Measurements from ENCODE around the gene FOXP1. TPM values are rescaled to one million over a fixed set of nuclear protein-coding genes. Genes with fewer than 3 reads are reported as not detected.

The FOXP1 gene
- total RNA-seq, 1 donor from 2014 or later: 107 TPM

DNA sequence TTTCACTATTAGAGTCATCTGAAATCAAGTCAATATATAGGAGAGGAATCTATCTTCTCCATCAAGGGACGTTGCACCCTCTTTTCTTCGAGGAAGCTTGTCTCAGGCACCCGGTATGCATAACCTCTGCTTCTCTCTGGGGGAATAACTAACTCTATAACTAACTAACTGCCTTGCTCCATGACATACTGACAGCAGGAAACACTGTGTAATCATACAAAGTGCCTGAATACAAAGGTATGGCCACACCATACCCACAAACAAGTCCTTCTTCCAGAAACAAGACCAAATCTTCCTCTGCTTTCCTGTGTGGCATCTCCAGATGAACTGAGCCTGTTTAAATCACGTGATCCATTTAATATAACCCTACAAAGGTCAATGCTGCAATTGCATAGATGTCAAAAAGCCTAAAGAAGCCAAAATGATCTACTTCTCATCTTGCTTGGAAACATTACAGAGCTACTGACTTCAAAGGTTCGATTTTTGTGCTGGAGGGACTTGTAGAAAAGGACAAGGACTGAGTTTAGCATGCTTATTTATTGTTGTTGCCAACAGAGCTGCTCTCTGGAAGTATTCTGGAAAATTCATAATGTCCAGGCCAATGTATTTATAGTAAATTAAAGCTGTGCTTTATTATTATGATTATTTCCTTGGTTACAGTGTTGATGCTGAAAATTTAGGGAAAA is 380.5 kb downstream of the FOXP1 start:
- H3K79me2 ChIP-seq (ENCODE audit: insufficient read depth, low read length): peaks cover 60% of the 10 kb centered on the region
- Mint-ChIP-seq H3K27ac (ENCODE audit: unreplicated experiment) (no peak overlapping the region), H3K27me3 (ENCODE audit: low read depth, unreplicated experiment) (no peaks in the 10 kb centered on the region), H3K9me3 (ENCODE audit: unreplicated experiment) (no peaks in the 10 kb centered on the region), H3K36me3 (ENCODE audit: low read depth, unreplicated experiment) (peaks cover 1% of the 10 kb centered on the region), H3K4me1 (ENCODE audit: low read depth, unreplicated experiment) (peaks cover 13% of the 10 kb centered on the region), H3K4me3 (ENCODE audit: unreplicated experiment) (no peak overlapping the region)
- H3K27me3 ChIP-seq (ENCODE audit: insufficient read depth, low read length): no peaks in the 10 kb centered on the region
- FAIRE-seq: peak; percentile 73
- H3K9me3 ChIP-seq (ENCODE audit: insufficient read depth, low read depth, low read length): no peaks in the 10 kb centered on the region
- no peak overlapping the region for H3K4me3 ChIP-seq (ENCODE audit: insufficient read depth, low read depth, low read length)
- H3K27ac ChIP-seq (ENCODE audit: low read depth, low read length): no peak overlapping the region
- TF ChIP-seq, protein P1, sequence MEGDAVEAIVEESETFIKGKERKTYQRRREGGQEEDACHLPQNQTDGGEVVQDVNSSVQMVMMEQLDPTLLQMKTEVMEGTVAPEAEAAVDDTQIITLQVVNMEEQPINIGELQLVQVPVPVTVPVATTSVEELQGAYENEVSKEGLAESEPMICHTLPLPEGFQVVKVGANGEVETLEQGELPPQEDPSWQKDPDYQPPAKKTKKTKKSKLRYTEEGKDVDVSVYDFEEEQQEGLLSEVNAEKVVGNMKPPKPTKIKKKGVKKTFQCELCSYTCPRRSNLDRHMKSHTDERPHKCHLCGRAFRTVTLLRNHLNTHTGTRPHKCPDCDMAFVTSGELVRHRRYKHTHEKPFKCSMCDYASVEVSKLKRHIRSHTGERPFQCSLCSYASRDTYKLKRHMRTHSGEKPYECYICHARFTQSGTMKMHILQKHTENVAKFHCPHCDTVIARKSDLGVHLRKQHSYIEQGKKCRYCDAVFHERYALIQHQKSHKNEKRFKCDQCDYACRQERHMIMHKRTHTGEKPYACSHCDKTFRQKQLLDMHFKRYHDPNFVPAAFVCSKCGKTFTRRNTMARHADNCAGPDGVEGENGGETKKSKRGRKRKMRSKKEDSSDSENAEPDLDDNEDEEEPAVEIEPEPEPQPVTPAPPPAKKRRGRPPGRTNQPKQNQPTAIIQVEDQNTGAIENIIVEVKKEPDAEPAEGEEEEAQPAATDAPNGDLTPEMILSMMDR (IDR thresholded peaks at IDR 0.05; ENCODE audit: insufficient read depth, low read depth, low read length): no peak
- TF ChIP-seq EZH2 (IDR thresholded peaks at IDR 0.05; ENCODE audit: insufficient read depth, low read length): no peak
- no peak for DNase-seq (ENCODE audit: low read depth)
- no peak overlapping the region for H3K4me2 ChIP-seq (ENCODE audit: low read length)
- H2AFZ ChIP-seq (ENCODE audit: low read depth, low read length): no peak overlapping the region
- H3K4me1 ChIP-seq (ENCODE audit: insufficient read depth, low read length): peaks cover 8% of the 10 kb centered on the region
- H3K9ac ChIP-seq (ENCODE audit: low read length): no peak overlapping the region
- H4K20me1 ChIP-seq (ENCODE audit: insufficient read depth, low read length): peaks cover 58% of the 10 kb centered on the region
- H3K36me3 ChIP-seq (ENCODE audit: insufficient read depth, low read length): no peaks in the 10 kb centered on the region

DNA sequence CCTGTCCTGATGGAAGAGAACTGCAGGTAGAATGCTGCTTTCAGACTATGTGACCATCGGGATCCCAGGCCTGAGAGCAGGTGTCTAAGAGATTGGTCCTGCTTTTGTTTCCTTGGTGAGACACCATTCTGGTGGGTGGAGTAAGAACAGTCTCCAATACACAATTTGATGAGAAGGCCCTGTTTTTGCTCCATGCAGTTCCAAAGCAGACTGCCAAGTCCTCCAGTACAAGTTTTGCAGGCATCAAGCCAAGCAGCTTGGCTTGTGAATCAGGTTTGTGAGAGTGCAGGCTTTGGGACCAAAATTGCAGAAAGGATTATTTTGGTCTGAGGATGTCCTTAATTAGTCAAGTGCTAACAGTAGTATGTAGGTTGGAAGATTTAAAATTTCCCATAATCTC is 381.6 kb downstream of the FOXP1 start:
- peaks cover 53% of the 10 kb centered on the region for H3K79me2 ChIP-seq (ENCODE audit: insufficient read depth, low read length)
- H3K4me3 ChIP-seq (ENCODE audit: insufficient read depth, low read depth, low read length): no peak overlapping the region
- H3K9me3 ChIP-seq (ENCODE audit: insufficient read depth, low read depth, low read length): no peaks in the 10 kb centered on the region
- H3K27me3 ChIP-seq (ENCODE audit: insufficient read depth, low read length): no peaks in the 10 kb centered on the region
- H3K27ac ChIP-seq (ENCODE audit: low read depth, low read length): no peak overlapping the region
- H2AFZ ChIP-seq (ENCODE audit: low read depth, low read length): no peak overlapping the region
- Mint-ChIP-seq H3K9me3 (ENCODE audit: unreplicated experiment) (no peaks in the 10 kb centered on the region), H3K27ac (ENCODE audit: unreplicated experiment) (no peak overlapping the region), H3K4me3 (ENCODE audit: unreplicated experiment) (no peak overlapping the region), H3K27me3 (ENCODE audit: low read depth, unreplicated experiment) (no peaks in the 10 kb centered on the region), H3K36me3 (ENCODE audit: low read depth, unreplicated experiment) (peaks cover 8% of the 10 kb centered on the region), H3K4me1 (ENCODE audit: low read depth, unreplicated experiment) (peaks cover 15% of the 10 kb centered on the region)
- peaks cover 8% of the 10 kb centered on the region for H3K4me1 ChIP-seq (ENCODE audit: insufficient read depth, low read length)
- H4K20me1 ChIP-seq (ENCODE audit: insufficient read depth, low read length): peaks cover 48% of the 10 kb centered on the region
- no peak overlapping the region for H3K9ac ChIP-seq (ENCODE audit: low read length)
- H3K4me2 ChIP-seq (ENCODE audit: low read length): no peak overlapping the region
- TF ChIP-seq, protein P1 (IDR thresholded peaks at IDR 0.05; ENCODE audit: insufficient read depth, low read depth, low read length): no peak
- no peak for TF ChIP-seq EZH2 (IDR thresholded peaks at IDR 0.05; ENCODE audit: insufficient read depth, low read length)
- H3K36me3 ChIP-seq (ENCODE audit: insufficient read depth, low read length): peaks cover under 1% of the 10 kb centered on the region
- DNase-seq (ENCODE audit: low read depth) (peak; percentile 69), FAIRE-seq (no peak)

All from astrocyte (in vitro differentiated cells and primary cell).